HG02981 (cell line): ENCODE measurements around the gene SIPA1L3.
A peak's percentile ranks its signal among the peaks of the same experiment; 100 is the strongest.

ENCODE experiments used
- ATAC-seq: cut with Tn5 transposase; IDR thresholded peaks from one replicate; pipeline ENCODE4 v1.9.1; 2021; ENCODE audit warnings: mild to moderate bottlenecking, moderate library complexity; ENCODE audit not compliant: unreplicated experiment

Gene SIPA1L3

DNA sequence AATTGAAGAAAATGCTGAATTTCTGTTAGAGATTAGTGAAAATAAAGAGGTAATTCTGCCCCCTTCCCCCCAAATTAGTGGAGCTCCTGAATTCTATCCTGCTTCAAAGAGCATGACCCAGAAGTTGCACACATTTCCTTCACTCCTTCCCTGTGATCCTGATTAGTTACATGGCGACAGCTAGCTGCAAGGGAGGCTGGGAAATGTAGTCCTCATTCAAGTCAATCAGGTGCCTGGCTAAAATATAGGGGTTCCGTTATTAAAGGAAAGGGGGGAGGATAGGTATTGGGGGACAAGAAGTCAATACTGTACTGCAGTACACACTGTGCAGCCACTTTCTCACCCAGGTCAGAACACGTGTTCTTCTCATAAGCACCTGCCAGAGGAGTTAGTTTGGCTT, 65.8 kb downstream of the SIPA1L3 start:
- no peak for ATAC-seq

GRCh38 chr19:37973666-37974065, 66.7 kb downstream of the SIPA1L3 start:
- ATAC-seq, result no peak

DNA sequence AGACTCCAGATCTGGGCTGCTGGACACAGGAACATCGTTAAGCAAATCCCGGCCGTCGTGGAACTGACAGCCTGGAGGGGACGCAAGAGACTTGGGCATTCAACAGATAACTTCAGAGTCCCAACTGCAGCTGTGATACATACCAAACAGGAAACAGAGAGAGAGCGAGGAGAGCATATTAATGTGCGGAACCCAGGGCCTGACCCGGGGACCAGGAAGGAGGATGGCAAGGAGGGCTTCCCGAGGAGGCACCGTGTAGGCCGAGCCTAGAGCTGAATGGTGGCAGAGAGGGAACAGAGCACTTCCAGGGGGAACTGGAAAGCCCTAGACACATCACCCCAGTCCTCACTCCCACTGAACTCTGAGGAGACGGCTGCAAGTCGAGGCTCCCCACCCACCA, 68.1 kb downstream of the SIPA1L3 start:
- no peak for ATAC-seq

- no peak for ATAC-seq
Measured at GRCh38 chr19:37975596-37976515, 68.8 kb downstream of the SIPA1L3 start.

- ATAC-seq, result no peak
Measured at GRCh38 chr19:37977391-37977790, 70.4 kb downstream of the SIPA1L3 start.

DNA sequence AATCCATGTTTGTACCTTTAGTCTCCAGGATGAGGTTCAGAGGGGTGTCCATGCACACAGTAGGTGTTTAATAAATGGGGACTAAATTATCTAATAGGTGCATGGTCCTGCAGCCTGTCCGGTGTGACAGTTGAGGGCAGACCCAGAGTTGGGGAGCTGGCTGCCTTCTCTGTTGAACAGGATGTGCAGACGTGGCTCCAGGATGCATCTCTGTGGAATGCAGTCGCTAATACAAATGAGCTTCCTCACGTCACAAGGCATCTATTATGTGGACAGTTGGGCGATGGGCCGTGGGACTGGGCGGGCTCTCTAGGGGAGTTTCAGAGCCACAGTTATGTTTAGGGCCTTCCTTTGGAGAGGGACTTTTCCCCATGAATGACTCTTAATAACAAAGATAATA, 71.0 kb downstream of the SIPA1L3 start:
- ATAC-seq, result no peak

DNA sequence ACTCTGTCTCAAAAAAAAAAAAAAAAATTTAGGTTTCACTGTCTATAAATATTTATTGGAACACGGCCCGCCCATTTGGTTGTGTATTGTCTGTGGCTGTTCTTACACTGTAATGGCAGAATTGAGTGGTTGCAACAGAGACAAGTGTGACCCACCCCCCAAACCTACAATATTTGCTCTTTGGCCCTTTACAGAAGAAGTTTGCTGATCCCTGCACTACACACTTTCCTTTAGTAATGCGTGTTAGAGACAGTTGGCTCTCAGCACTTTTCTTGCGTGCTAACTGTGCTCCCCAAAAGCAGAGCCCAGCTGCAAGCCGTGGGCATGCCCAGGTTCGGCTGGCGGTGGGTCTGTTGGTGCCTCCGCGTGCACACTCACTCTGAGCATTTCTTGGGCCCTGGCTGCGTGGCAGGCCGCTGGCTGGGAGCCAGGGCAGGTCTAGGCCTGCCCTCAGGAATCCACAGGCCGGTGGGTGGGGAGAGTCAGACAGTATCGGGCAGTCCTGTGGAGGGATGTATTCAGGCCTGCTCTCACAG, 72.6 kb downstream of the SIPA1L3 start:
- peak; percentile 34 for ATAC-seq

DNA sequence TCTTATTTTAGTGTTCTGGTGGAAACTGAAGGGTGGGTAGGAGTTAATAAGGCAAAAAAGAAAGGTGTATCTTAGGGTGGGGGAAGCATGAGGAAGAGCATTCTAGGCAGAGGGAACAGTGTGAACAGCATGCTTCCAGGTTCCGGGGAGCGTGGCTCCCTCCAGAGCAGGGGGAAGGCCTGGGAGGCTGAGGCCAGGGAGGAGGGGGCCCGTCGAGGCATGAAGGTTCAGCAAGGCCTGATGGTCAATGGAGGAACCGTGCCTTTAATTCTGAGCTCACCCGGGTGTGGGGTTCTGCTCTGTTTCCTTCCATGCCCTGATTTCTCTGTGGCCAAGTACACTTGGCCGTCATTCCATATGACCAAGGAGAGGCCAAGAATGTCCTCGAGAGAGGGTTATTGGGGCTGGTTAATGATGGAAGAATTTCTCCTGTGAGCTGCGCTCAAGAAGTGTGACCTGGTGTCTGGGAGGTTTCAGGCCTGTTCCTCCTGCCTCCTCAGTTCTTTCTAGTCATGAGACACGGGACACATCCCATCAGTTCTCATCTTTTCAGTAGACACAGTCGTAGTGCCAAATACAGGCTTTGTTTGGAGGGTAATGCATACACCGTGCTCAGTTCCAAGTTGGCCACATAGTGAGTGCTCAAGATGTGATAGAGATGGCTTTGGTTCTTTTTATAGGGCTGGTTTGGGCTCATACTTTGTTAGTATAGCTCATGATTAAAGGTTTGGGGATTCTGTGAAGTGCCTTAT, 73.6 kb downstream of the SIPA1L3 start:
- no peak for ATAC-seq

- no peak for ATAC-seq
Measured at GRCh38 chr19:37981785-37982475, 74.9 kb downstream of the SIPA1L3 start.

DNA sequence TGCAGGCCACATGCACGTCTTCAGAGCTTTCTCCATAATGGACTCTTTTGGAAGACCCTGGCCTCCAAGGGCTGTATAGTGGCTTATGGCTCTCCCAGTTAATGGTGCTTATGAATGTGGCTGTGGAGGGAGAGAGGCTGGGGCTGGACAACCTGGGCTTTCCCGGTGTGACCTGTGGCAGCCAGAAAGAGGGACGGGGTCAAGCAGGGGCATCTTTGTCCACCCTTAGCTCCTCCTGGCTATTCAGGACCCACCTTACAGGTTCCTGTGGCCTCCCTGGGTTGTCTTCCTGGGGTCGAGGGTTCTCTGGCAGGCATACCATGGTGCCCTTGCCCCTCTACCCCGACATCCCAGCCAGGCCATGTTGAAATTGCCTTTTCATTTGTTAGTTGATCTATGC, 75.6 kb downstream of the SIPA1L3 start:
- ATAC-seq, result no peak

- ATAC-seq, result no peak
Measured at GRCh38 chr19:37983153-37983552, 76.1 kb downstream of the SIPA1L3 start.

DNA sequence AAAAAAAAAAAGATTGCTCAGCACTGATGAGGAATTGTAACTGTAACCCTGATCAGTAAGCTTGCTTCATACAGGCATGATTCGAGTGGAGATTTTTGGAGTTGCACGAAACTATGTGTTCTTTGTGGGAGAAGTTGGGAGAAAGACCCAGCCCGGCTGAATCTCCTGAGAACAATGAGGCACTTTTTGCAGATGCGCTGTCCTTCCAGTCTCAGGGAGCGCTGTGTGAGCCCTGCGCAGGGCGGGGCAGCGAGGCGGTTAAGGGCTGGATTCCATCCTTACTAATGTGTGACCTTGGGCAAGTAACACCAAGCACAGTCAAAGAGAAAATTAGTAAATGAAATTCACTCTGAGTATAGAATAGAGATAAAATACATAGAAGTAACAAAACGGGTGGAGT, 76.9 kb downstream of the SIPA1L3 start:
- ATAC-seq, result no peak

- ATAC-seq, result no peak
Measured at GRCh38 chr19:37986048-37986750, 79.2 kb downstream of the SIPA1L3 start.

DNA sequence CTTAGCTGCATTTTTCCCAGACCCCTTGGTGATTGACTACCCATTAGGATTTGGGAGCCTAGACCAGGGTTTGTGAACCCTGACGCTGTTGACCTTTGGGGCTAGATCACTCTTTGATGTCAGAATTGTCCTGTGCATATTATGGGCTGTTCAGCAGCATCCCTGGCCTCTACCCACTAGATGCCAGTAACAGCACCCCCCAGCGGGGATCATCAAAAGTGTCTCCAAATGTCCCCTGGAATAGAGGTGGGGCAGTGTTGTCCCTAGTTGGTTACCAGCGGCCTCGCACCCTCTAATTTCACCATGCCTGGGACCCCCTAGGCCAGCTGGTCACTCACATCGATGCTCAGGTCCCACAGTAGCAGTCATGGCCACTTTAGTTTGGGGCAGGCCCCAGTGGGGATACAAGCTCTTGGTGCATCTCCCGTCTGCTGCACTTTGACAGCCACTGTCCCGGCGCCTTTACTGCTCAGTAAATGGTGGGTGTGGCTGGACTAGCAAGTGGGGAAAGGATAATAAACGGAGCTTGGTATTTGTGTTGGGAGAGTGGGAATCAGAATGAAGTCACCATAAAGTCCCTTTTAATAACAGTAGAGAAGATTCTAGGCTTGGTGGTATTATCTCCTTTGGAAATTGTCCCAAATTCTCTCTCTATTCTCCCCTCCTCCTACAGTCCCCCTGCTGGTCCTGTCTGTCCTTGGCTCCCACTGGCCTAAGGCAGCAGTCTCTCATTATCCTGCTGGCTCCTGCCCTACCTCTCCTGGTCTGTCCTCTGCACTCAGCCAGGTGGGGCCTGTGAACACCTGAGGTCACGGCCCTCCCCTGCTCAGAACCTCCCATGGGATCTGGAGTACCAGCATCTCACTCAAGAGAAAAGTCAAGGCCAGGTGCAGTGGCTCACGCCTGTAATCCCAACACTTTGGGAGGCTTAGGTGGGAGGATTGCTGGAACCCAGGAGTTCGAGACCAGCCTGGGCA, 80.6 kb downstream of the SIPA1L3 start:
- no peak for ATAC-seq

DNA sequence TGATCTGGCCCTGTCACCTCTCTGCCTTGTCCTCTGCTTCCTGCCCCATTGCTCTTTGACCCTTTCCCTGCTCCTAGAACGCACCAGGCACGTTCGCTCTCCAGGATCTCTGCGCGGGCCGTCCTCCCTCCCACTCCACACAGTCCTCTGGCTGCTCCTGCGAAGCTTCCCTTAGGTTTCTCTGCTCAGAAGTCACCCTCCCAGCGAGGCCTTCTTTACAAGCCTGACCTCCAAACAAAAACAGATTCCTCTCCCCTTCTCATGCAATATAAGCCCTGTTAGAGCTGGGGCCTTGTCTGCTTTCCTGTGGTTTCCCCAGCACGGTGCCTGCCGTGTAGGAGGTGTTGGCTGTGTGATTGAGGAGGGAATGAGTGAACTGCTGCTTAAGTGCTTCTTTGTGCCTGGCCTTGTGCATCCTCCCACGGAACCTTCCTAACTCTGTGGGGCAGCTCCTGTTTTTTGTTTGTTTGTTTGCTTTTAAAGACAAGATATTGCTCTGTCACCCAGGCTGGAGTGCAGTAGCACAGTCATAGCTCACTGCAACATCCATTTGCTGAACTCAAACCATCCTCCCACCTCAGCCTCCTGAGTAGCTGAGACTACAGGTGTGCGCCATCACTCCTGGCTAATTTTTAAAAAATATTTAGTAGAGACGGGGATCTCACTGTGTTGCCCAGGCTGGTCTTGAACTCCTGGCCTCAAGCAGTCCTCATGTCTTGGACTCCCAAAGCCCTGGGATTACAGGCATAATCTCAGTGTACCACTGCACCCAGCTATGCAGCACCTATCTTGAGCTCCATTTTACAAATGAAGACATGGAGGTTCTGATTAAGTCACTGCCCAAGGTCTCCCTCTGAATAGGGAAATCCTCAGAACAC, 82.0 kb downstream of the SIPA1L3 start:
- no peak for ATAC-seq

GRCh38 chr19:37989855-37990254, 82.8 kb downstream of the SIPA1L3 start:
- ATAC-seq, result no peak

- no peak for ATAC-seq
Measured at GRCh38 chr19:37990362-37990761, 83.4 kb downstream of the SIPA1L3 start.

GRCh38 chr19:37991176-37991835, 84.3 kb downstream of the SIPA1L3 start:
- ATAC-seq, result no peak
